ENCODE data around the gene IL5. TPM values are rescaled to one million over a fixed set of nuclear protein-coding genes. Genes with fewer than 3 reads are reported as not detected.
"Not testable (repeated sequence)": the region's sequence is repeated elsewhere in the genome, so short reads cannot be mapped to it uniquely, and the experiment has no call there.

Gene IL5
- total RNA-seq: under 1 TPM in 1 of 2 experiments, not detected in 1; 0.71 TPM

- no peak within 1 kb of the TSS for H3K27ac Mint-ChIP-seq
- no peak within 1 kb of the TSS for H3K4me3 Mint-ChIP-seq
- CTCF ChIA-PET: interaction anchor here (1.1 to 5.8 kb wide), 2 partner anchors 14 to 17 kb away, joined by 3 to 27 read pairs; partner anchors contain the start of gene RAD50
Measured at GRCh38 chr5:132543472-132544201, at the start of gene IL5. Gene IL5, minus strand, starts transcription at chr5:132543522. Its CDS starts 44 bp downstream, at chr5:132543478.

GRCh38 chr5:132592521-132592920 lies 49.2 kb upstream of the IL5 start:
- Mint-ChIP-seq H3K36me3 (ENCODE audit: low read depth) (peaks cover 49% of the 10 kb centered on the region), H3K4me1 (ENCODE audit: low read depth) (no peaks in the 10 kb centered on the region), H3K9me3 (ENCODE audit: insufficient read depth) (no peaks in the 10 kb centered on the region), H3K27ac (no peak overlapping the region), H3K27me3 (ENCODE audit: low read depth) (no peaks in the 10 kb centered on the region), H3K4me3 (no peak overlapping the region)
- ATAC-seq (no peak), DNase-seq (no peak)
- ChIA-PET POLR2A (interaction anchor here (1.7 kb wide), 1 partner anchor 36 kb away, joined by 5 read pairs; the partner anchor contains the start of gene RAD50), CTCF (no interaction called here)

More at GRCh38 chr5:132543472-132544201, at the start of gene IL5:
- POLR2A ChIA-PET: no interaction called here
- Mint-ChIP-seq H3K4me1 (ENCODE audit: low read depth) (peaks cover 19% of the 10 kb centered on the region), H3K9me3 (ENCODE audit: insufficient read depth) (no peaks in the 10 kb centered on the region), H3K27me3 (ENCODE audit: low read depth) (no peaks in the 10 kb centered on the region), H3K36me3 (ENCODE audit: low read depth) (no peaks in the 10 kb centered on the region)
- no peak for DNase-seq
- ATAC-seq: no peak

GRCh38 chr5:132591145-132591544 lies 47.8 kb upstream of the IL5 start:
- ATAC-seq (no peak), DNase-seq (no peak)
- Mint-ChIP-seq H3K36me3 (ENCODE audit: low read depth) (peaks cover 41% of the 10 kb centered on the region), H3K4me3 (no peak overlapping the region), H3K27ac (no peak overlapping the region), H3K27me3 (ENCODE audit: low read depth) (no peaks in the 10 kb centered on the region), H3K4me1 (ENCODE audit: low read depth) (no peaks in the 10 kb centered on the region), H3K9me3 (ENCODE audit: insufficient read depth) (no peaks in the 10 kb centered on the region)
- ChIA-PET CTCF (interaction anchor here (0.6 to 1.4 kb wide), 6 partner anchors 9 to 292 kb away, joined by 3 to 14 read pairs (median 3); no protein-coding TSS in a partner anchor), POLR2A (interaction anchor here (1.2 to 1.7 kb wide), 2 partner anchors 35 to 222 kb away, joined by 3 to 5 read pairs; partner anchors contain the start of gene RAD50)

GRCh38 chr5:132589467-132589866 lies 46.1 kb upstream of the IL5 start:
- no peaks in the 10 kb centered on the region for H3K9me3 Mint-ChIP-seq (ENCODE audit: insufficient read depth)
- no peak overlapping the region for H3K4me3 Mint-ChIP-seq
- DNase-seq: no peak
- ChIA-PET POLR2A (no interaction called here), CTCF (interaction anchor here (0.9 to 1.2 kb wide), 3 partner anchors 59 to 230 kb away, joined by 3 to 5 read pairs (median 4); no protein-coding TSS in a partner anchor)
- peaks cover 47% of the 10 kb centered on the region for H3K36me3 Mint-ChIP-seq (ENCODE audit: low read depth)
- H3K27me3 Mint-ChIP-seq (ENCODE audit: low read depth): no peaks in the 10 kb centered on the region
- H3K4me1 Mint-ChIP-seq (ENCODE audit: low read depth): peaks cover 2% of the 10 kb centered on the region
- ATAC-seq: no peak
- H3K27ac Mint-ChIP-seq: no peak overlapping the region

GRCh38 chr5:132586063-132586462 lies 42.7 kb upstream of the IL5 start:
- peaks cover 2% of the 10 kb centered on the region for H3K4me1 Mint-ChIP-seq (ENCODE audit: low read depth)
- no peaks in the 10 kb centered on the region for H3K27me3 Mint-ChIP-seq (ENCODE audit: low read depth)
- DNase-seq (no peak), ATAC-seq (no peak)
- H3K4me3 Mint-ChIP-seq: no peak overlapping the region
- no peaks in the 10 kb centered on the region for H3K9me3 Mint-ChIP-seq (ENCODE audit: insufficient read depth)
- ChIA-PET CTCF (interaction anchor here (1.4 kb wide), 1 partner anchor 59 kb away, joined by 8 read pairs; no protein-coding TSS in a partner anchor), POLR2A (no interaction called here)
- H3K36me3 Mint-ChIP-seq (ENCODE audit: low read depth): peaks cover 53% of the 10 kb centered on the region
- H3K27ac Mint-ChIP-seq: no peak overlapping the region

- H3K4me1 Mint-ChIP-seq (ENCODE audit: low read depth); H3K27ac Mint-ChIP-seq; H3K9me3 Mint-ChIP-seq (ENCODE audit: insufficient read depth); ATAC-seq; CTCF ChIA-PET; DNase-seq; H3K27me3 Mint-ChIP-seq (ENCODE audit: low read depth); POLR2A ChIA-PET; H3K4me3 Mint-ChIP-seq: not testable (repeated sequence)
- H3K36me3 Mint-ChIP-seq (ENCODE audit: low read depth): peaks cover 49% of the 10 kb centered on the region
Measured at GRCh38 chr5:132584560-132584959, 41.2 kb upstream of the IL5 start.

GRCh38 chr5:132576123-132576522 lies 32.8 kb upstream of the IL5 start:
- ChIA-PET CTCF (interaction anchor here (0.9 to 1.0 kb wide), 2 partner anchors 10 to 50 kb away, joined by 3 read pairs; no protein-coding TSS in a partner anchor), POLR2A (no interaction called here)
- ATAC-seq: no peak
- Mint-ChIP-seq H3K27ac (no peak overlapping the region), H3K9me3 (ENCODE audit: insufficient read depth) (no peaks in the 10 kb centered on the region), H3K4me3 (no peak overlapping the region), H3K27me3 (ENCODE audit: low read depth) (no peaks in the 10 kb centered on the region), H3K36me3 (ENCODE audit: low read depth) (peaks cover 59% of the 10 kb centered on the region), H3K4me1 (ENCODE audit: low read depth) (no peaks in the 10 kb centered on the region)
- DNase-seq: no peak

- ATAC-seq: no peak
- DNase-seq: no peak
- Mint-ChIP-seq H3K27ac (peak overlapping the region; percentile 11), H3K4me3 (no peak overlapping the region), H3K4me1 (ENCODE audit: low read depth) (peaks cover 9% of the 10 kb centered on the region), H3K27me3 (ENCODE audit: low read depth) (no peaks in the 10 kb centered on the region), H3K36me3 (ENCODE audit: low read depth) (peaks cover 42% of the 10 kb centered on the region), H3K9me3 (ENCODE audit: insufficient read depth) (no peaks in the 10 kb centered on the region)
- POLR2A ChIA-PET: interaction anchor here (1.5 kb wide), 1 partner anchor 10 kb away, joined by 3 read pairs; the partner anchor contains the start of gene RAD50
- CTCF ChIA-PET: interaction anchor here (1.1 to 3.9 kb wide), 4 partner anchors 10 to 170 kb away, joined by 3 to 15 read pairs (median 4); partner anchors contain the start of gene RAD50
Measured at GRCh38 chr5:132566657-132567056, 23.3 kb upstream of the IL5 start.

- ATAC-seq; CTCF ChIA-PET; H3K4me1 Mint-ChIP-seq (ENCODE audit: low read depth); H3K27me3 Mint-ChIP-seq (ENCODE audit: low read depth); H3K27ac Mint-ChIP-seq; POLR2A ChIA-PET; H3K4me3 Mint-ChIP-seq; DNase-seq; H3K9me3 Mint-ChIP-seq (ENCODE audit: insufficient read depth): not testable (repeated sequence)
- peaks cover 32% of the 10 kb centered on the region for H3K36me3 Mint-ChIP-seq (ENCODE audit: low read depth)
Measured at GRCh38 chr5:132564555-132564954, 21.2 kb upstream of the IL5 start.

- ATAC-seq (no peak), DNase-seq (peak; percentile 54)
- H3K36me3 Mint-ChIP-seq (ENCODE audit: low read depth): peaks cover 12% of the 10 kb centered on the region
- H3K9me3 Mint-ChIP-seq (ENCODE audit: insufficient read depth): no peaks in the 10 kb centered on the region
- H3K27ac Mint-ChIP-seq: no peak overlapping the region
- CTCF ChIA-PET: interaction anchor here (0.8 to 1.3 kb wide), 4 partner anchors 9 to 239 kb away, joined by 3 to 5 read pairs (median 3); no protein-coding TSS in a partner anchor
- peaks cover 21% of the 10 kb centered on the region for H3K4me1 Mint-ChIP-seq (ENCODE audit: low read depth)
- POLR2A ChIA-PET: interaction anchor here (0.7 to 1.2 kb wide), 2 partner anchors 150 to 447 kb away, joined by 3 read pairs; no protein-coding TSS in a partner anchor
- no peak overlapping the region for H3K4me3 Mint-ChIP-seq
- no peaks in the 10 kb centered on the region for H3K27me3 Mint-ChIP-seq (ENCODE audit: low read depth)
Measured at GRCh38 chr5:132561601-132562000, 18.3 kb upstream of the IL5 start.

GRCh38 chr5:132559383-132560060 lies 16.2 kb upstream of the IL5 start:
- Mint-ChIP-seq H3K36me3 (ENCODE audit: low read depth) (peaks cover 6% of the 10 kb centered on the region), H3K27ac (no peak overlapping the region), H3K27me3 (ENCODE audit: low read depth) (no peaks in the 10 kb centered on the region), H3K9me3 (ENCODE audit: insufficient read depth) (no peaks in the 10 kb centered on the region), H3K4me1 (ENCODE audit: low read depth) (peaks cover 23% of the 10 kb centered on the region), H3K4me3 (peak overlapping the region; percentile 9)
- POLR2A ChIA-PET: no interaction called here
- ATAC-seq (no peak), DNase-seq (no peak)
- CTCF ChIA-PET: interaction anchor here (1.4 kb wide), 1 partner anchor 58 kb away, joined by 3 read pairs; no protein-coding TSS in a partner anchor

Measured in activated CD8-positive, alpha-beta T cell treated with anti-CD3 and anti-CD28 coated beads, Interleukin-2, amount 10 ng/mL, durations not matched to agents 7 days and 5 days (primary cell).